Measurements from ENCODE around the gene PHC2. TPM values are rescaled to one million over a fixed set of nuclear protein-coding genes. Genes with fewer than 3 reads are reported as not detected.

PHC2 gene
- total RNA-seq, 1 experiment from 2014 or later = 137 TPM

DNA sequence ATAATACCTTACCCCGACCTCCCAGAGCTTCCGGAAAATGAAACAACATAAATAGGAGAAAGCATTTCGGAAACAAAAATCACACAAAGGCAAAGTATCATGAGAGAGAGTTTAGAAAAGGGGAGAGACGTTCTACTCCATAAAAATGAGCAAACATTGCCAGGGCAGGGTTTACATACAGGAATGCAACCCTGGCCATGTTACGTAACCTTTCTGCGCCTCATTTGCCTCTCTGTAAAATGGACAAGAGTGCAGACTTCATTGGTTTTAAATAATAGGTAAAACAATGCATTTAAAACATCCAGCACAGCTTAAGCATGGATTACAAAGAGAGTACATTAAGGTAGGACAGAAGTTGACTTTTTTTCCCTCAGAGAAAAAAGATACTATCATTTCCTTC lies 45.6 kb downstream of the PHC2 start:
- CTCF ChIA-PET = interaction anchor here (0.7 to 4.1 kb wide), 3 partner anchors 17 to 90 kb away, joined by 3 to 12 read pairs (median 5); no protein-coding TSS in a partner anchor
- Mint-ChIP-seq H3K9me3 (ENCODE audit: unreplicated experiment) (no peaks in the 10 kb centered on the region), H3K4me1 (ENCODE audit: insufficient read depth, unreplicated experiment) (peaks cover 34% of the 10 kb centered on the region), H3K27ac (ENCODE audit: low read depth, unreplicated experiment) (no peak overlapping the region), H3K4me3 (ENCODE audit: unreplicated experiment) (no peak overlapping the region), H3K27me3 (ENCODE audit: insufficient read depth, unreplicated experiment) (no peaks in the 10 kb centered on the region), H3K36me3 (ENCODE audit: insufficient read depth, unreplicated experiment) (no peaks in the 10 kb centered on the region)
- BruUV-seq (replicated peaks) = no TSS peak
- DNase-seq (ENCODE audit: unreplicated experiment) = no peak
- intact Hi-C loops (cut with micrococcal nuclease) = no loop called here
- POLR2A ChIA-PET = interaction anchor here (1.2 kb wide), 1 partner anchor 86 kb away, joined by 5 read pairs; no protein-coding TSS in a partner anchor
- no peak for TF ChIP-seq CTCF (IDR thresholded peaks at IDR 0.05; ENCODE audit: unreplicated experiment)

- peak; percentile 57 for DNase-seq (ENCODE audit: unreplicated experiment)
- POLR2A ChIA-PET = interaction anchor here (0.7 to 1.4 kb wide), 4 partner anchors 34 to 89 kb away, joined by 3 to 5 read pairs (median 4); partner anchors contain the start of gene PHC2
- intact Hi-C loops (cut with micrococcal nuclease) = loop anchor here (5.0 kb wide), 3 partner anchors 48 to 88 kb away; partner anchors contain the start of genes PHC2 and ZSCAN20
These were observed 46.7 kb downstream of the PHC2 start for GRCh38 chr1:33384040-33384812.

DNA sequence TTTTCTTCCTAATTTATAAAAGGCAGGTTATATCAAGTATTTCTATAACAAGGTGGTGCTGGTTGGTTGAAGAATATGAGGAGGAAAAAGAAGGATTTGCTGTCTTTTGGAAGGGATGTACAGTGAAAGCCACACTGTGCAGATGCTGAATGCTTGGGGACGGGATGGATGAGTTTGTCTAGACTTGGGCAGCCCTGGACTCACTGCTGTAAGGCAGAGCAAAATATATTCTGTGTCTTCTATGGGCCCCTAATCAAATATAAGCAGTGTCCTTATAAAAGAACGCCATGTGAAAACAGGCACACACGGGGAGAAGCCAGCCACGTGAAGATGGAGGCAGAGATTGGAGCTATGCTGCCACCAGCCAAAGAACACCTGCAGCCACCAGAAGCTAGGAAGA lies 47.4 kb downstream of the PHC2 start:
- intact Hi-C loops (cut with micrococcal nuclease) = loop anchor here (5.0 kb wide), 3 partner anchors 49 to 89 kb away; partner anchors contain the start of genes PHC2 and ZSCAN20
- Mint-ChIP-seq H3K27me3 (ENCODE audit: insufficient read depth, unreplicated experiment) (no peaks in the 10 kb centered on the region), H3K9me3 (ENCODE audit: unreplicated experiment) (no peaks in the 10 kb centered on the region), H3K4me3 (ENCODE audit: unreplicated experiment) (no peak overlapping the region), H3K27ac (ENCODE audit: low read depth, unreplicated experiment) (no peak overlapping the region), H3K4me1 (ENCODE audit: insufficient read depth, unreplicated experiment) (peaks cover 42% of the 10 kb centered on the region), H3K36me3 (ENCODE audit: insufficient read depth, unreplicated experiment) (no peaks in the 10 kb centered on the region)
- no peak for DNase-seq (ENCODE audit: unreplicated experiment)
- POLR2A ChIA-PET = interaction anchor here (1.4 kb wide), 1 partner anchor 33 kb away, joined by 3 read pairs; no protein-coding TSS in a partner anchor
- CTCF ChIA-PET = interaction anchor here (0.9 to 4.1 kb wide), 3 partner anchors 15 to 88 kb away, joined by 3 to 12 read pairs (median 7); no protein-coding TSS in a partner anchor
- BruUV-seq (replicated peaks) = no TSS peak
- TF ChIP-seq CTCF (IDR thresholded peaks at IDR 0.05; ENCODE audit: unreplicated experiment) = no peak

More at GRCh38 chr1:33384040-33384812, 46.7 kb downstream of the PHC2 start:
- CTCF ChIA-PET = interaction anchor here (0.6 to 4.1 kb wide), 4 partner anchors 16 to 256 kb away, joined by 4 to 12 read pairs (median 6); no protein-coding TSS in a partner anchor
- H3K4me3 Mint-ChIP-seq (ENCODE audit: unreplicated experiment) = no peak overlapping the region
- H3K27me3 Mint-ChIP-seq (ENCODE audit: insufficient read depth, unreplicated experiment) = no peaks in the 10 kb centered on the region
- peak overlapping the region; percentile 61 for H3K27ac Mint-ChIP-seq (ENCODE audit: low read depth, unreplicated experiment)
- BruUV-seq (replicated peaks) = no TSS peak
- H3K36me3 Mint-ChIP-seq (ENCODE audit: insufficient read depth, unreplicated experiment) = no peaks in the 10 kb centered on the region
- H3K9me3 Mint-ChIP-seq (ENCODE audit: unreplicated experiment) = no peaks in the 10 kb centered on the region
- no peak for TF ChIP-seq CTCF (IDR thresholded peaks at IDR 0.05; ENCODE audit: unreplicated experiment)
- H3K4me1 Mint-ChIP-seq (ENCODE audit: insufficient read depth, unreplicated experiment) = peaks cover 42% of the 10 kb centered on the region
